ENCODE results near the gene ASS1. TPM values are rescaled to one million over a fixed set of nuclear protein-coding genes. Genes with fewer than 3 reads are reported as not detected.
A peak's percentile ranks its signal among the peaks of the same experiment; 100 is the strongest.

The ASS1 gene
- total and polyA plus RNA-seq, 2 of the 13 experiments (the other 11 are each of a cell fraction or from before 2014, with no cell fraction given) = 77.6 to 122 TPM

- no peak for FAIRE-seq
- ChIA-PET POLR2A (interaction anchor here (0.8 to 1.5 kb wide), 2 partner anchors 51 to 245 kb away, joined by 4 to 5 read pairs; partner anchors contain the start of gene EXOSC2), CTCF (ENCODE audit: low intra/inter-chr PET ratio, low total read pairs) (no interaction called here)
- H3K9ac ChIP-seq (ENCODE audit: insufficient read depth, low read depth, low read length) = no peak overlapping the region
- H3K79me2 ChIP-seq (ENCODE audit: insufficient read depth, low read length) = no peaks in the 10 kb centered on the region
- WGBS (ENCODE audit: low lambda C conversion rate) = 81% methylated on average over 7 of the region's 12 CpGs
- H3K36me3 ChIP-seq (replicated peaks in 1 of 2; ENCODE audit: control insufficient read depth in 1 of 2, insufficient read depth in 2 of 2, low read length in 2 of 2) = no peaks in the 10 kb centered on the region
- H4K20me1 ChIP-seq (ENCODE audit: insufficient read depth, low read length) = peaks cover 12% of the 10 kb centered on the region; the same call in 1 of the 2 replicates
- no peak for ATAC-seq
- DNase-seq (ENCODE audit: low spot score) = no peak
- intact Hi-C loops (cut with micrococcal nuclease; ENCODE audit: unreplicated experiment) = no loop called here
- H3K4me2 ChIP-seq (ENCODE audit: low read depth, low read length) = 0 out of 2 replicates have a peak overlapping the region, but pooled peaks have one; percentile 19
- H3K4me1 ChIP-seq (ENCODE audit: insufficient read depth, low read length) = peaks cover 87% of the 10 kb centered on the region
- BruUV-seq (replicated peaks) = no TSS peak
- in situ Hi-C loops (cut with HindIII; ENCODE audit: extremely low pct_ligation_motif_present, low pct_unique_long_range_greater_than_20kb) = no loop called here
- H3K9me3 ChIP-seq (ENCODE audit: low read length) = no peaks in the 10 kb centered on the region
- H2AFZ ChIP-seq (ENCODE audit: low read length) = no peak overlapping the region
- no peak overlapping the region for H3K4me3 ChIP-seq (replicated peaks in 1 of 3; ENCODE audit: insufficient read depth in 1 of 3, low read depth in 2 of 3, low read length in 3 of 3)
- H3K27me3 ChIP-seq (ENCODE audit: control insufficient read depth in 1 of 2, insufficient read depth in 2 of 2, low read length in 2 of 2) = no peaks in the 10 kb centered on the region; a peak in 1 of 5 replicates
- H3K27ac ChIP-seq (ENCODE audit: extremely low read length, insufficient read depth, low read length) = no peak overlapping the region
- TF ChIP-seq, protein P1, sequence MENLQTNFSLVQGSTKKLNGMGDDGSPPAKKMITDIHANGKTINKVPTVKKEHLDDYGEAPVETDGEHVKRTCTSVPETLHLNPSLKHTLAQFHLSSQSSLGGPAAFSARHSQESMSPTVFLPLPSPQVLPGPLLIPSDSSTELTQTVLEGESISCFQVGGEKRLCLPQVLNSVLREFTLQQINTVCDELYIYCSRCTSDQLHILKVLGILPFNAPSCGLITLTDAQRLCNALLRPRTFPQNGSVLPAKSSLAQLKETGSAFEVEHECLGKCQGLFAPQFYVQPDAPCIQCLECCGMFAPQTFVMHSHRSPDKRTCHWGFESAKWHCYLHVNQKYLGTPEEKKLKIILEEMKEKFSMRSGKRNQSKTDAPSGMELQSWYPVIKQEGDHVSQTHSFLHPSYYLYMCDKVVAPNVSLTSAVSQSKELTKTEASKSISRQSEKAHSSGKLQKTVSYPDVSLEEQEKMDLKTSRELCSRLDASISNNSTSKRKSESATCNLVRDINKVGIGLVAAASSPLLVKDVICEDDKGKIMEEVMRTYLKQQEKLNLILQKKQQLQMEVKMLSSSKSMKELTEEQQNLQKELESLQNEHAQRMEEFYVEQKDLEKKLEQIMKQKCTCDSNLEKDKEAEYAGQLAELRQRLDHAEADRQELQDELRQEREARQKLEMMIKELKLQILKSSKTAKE (CRISPR knock-in tag; IDR thresholded peaks at IDR 0.05; ENCODE audit: borderline replicate concordance) = no peak
- peak; percentile 93 for TF ChIP-seq CEBPG (CRISPR knock-in tag; IDR thresholded peaks at IDR 0.05)
- no peak for TF ChIP-seq PHF8 (CRISPR knock-in tag; IDR thresholded peaks at IDR 0.05)
- TF ChIP-seq, protein P2, sequence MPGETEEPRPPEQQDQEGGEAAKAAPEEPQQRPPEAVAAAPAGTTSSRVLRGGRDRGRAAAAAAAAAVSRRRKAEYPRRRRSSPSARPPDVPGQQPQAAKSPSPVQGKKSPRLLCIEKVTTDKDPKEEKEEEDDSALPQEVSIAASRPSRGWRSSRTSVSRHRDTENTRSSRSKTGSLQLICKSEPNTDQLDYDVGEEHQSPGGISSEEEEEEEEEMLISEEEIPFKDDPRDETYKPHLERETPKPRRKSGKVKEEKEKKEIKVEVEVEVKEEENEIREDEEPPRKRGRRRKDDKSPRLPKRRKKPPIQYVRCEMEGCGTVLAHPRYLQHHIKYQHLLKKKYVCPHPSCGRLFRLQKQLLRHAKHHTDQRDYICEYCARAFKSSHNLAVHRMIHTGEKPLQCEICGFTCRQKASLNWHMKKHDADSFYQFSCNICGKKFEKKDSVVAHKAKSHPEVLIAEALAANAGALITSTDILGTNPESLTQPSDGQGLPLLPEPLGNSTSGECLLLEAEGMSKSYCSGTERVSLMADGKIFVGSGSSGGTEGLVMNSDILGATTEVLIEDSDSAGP (CRISPR knock-in tag; IDR thresholded peaks at IDR 0.05; ENCODE audit: borderline replicate concordance) = no peak
- TF ChIP-seq, protein P3, sequence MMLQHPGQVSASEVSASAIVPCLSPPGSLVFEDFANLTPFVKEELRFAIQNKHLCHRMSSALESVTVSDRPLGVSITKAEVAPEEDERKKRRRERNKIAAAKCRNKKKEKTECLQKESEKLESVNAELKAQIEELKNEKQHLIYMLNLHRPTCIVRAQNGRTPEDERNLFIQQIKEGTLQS (CRISPR knock-in tag; IDR thresholded peaks at IDR 0.05) = 0 out of 2 replicates have a peak, but pooled peaks have one; percentile 53
- no peak for TF ChIP-seq AHR (CRISPR knock-in tag; IDR thresholded peaks at IDR 0.05)
- TF ChIP-seq, protein P4, sequence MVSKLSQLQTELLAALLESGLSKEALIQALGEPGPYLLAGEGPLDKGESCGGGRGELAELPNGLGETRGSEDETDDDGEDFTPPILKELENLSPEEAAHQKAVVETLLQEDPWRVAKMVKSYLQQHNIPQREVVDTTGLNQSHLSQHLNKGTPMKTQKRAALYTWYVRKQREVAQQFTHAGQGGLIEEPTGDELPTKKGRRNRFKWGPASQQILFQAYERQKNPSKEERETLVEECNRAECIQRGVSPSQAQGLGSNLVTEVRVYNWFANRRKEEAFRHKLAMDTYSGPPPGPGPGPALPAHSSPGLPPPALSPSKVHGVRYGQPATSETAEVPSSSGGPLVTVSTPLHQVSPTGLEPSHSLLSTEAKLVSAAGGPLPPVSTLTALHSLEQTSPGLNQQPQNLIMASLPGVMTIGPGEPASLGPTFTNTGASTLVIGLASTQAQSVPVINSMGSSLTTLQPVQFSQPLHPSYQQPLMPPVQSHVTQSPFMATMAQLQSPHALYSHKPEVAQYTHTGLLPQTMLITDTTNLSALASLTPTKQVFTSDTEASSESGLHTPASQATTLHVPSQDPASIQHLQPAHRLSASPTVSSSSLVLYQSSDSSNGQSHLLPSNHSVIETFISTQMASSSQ (IDR thresholded peaks at IDR 0.05; ENCODE audit: low read depth) = no peak
- TF ChIP-seq, protein P4 (CRISPR knock-in tag; IDR thresholded peaks at IDR 0.05; ENCODE audit: borderline replicate concordance) = no peak
- TF ChIP-seq MIER2 (CRISPR knock-in tag; IDR thresholded peaks at IDR 0.05) = no peak
- 0 out of 2 replicates have a peak, but pooled peaks have one; percentile 47 for TF ChIP-seq HNRNPL (IDR thresholded peaks at IDR 0.05; ENCODE audit: low read depth, low read length)
- TF ChIP-seq FOXK2 (IDR thresholded peaks at IDR 0.05) = no peak
- TF ChIP-seq MAZ (IDR thresholded peaks at IDR 0.05; ENCODE audit: borderline replicate concordance, low read depth, low read length) = no peak
- 0 out of 2 replicates have a peak, but pooled peaks have one; percentile 41 for TF ChIP-seq MAZ (CRISPR knock-in tag; IDR thresholded peaks at IDR 0.05; ENCODE audit: low read depth)
- TF ChIP-seq, protein P5, sequence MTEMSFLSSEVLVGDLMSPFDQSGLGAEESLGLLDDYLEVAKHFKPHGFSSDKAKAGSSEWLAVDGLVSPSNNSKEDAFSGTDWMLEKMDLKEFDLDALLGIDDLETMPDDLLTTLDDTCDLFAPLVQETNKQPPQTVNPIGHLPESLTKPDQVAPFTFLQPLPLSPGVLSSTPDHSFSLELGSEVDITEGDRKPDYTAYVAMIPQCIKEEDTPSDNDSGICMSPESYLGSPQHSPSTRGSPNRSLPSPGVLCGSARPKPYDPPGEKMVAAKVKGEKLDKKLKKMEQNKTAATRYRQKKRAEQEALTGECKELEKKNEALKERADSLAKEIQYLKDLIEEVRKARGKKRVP (CRISPR knock-in tag; IDR thresholded peaks at IDR 0.05) = peak in 1 of 2 experiments; percentile 99; a peak in 2 of 4 replicates
- peak; percentile 19; the same call in 1 of the 2 replicates for TF ChIP-seq FOSL2 (CRISPR knock-in tag; IDR thresholded peaks at IDR 0.05)
- no peak for TF ChIP-seq RCOR2 (CRISPR knock-in tag; IDR thresholded peaks at IDR 0.05)
Measured at GRCh38 chr9:130448035-130448624, 3.4 kb downstream of the ASS1 start.

Data from HepG2 (cell line).